Medulla oblongata (tissue), 1 donor: ENCODE measurements around the gene RHOV.

Experiments used
- DNase-seq: peaks from one replicate; pipeline ENCODE4 v3.0.0-alpha.2; 2015; ENCODE audit errors: extremely low spot score

RHOV gene

GRCh38 chr15:40873694-40874561 lies at the start of gene RHOV:
RHOV (minus strand) TSS chr15:40874234; CDS start chr15:40874139, 95 bp downstream.
- no peak for DNase-seq

GRCh38 chr15:40923551-40923950 lies 49.5 kb upstream of the RHOV start:
- DNase-seq = no peak

GRCh38 chr15:40922608-40923005 lies 48.6 kb upstream of the RHOV start:
- DNase-seq = no peak

GRCh38 chr15:40921949-40922607 lies 48.0 kb upstream of the RHOV start:
- DNase-seq = no peak

GRCh38 chr15:40918799-40919392 lies 44.9 kb upstream of the RHOV start:
- no peak for DNase-seq

GRCh38 chr15:40918146-40918798 lies 44.2 kb upstream of the RHOV start:
- no peak for DNase-seq

- no peak for DNase-seq
Measured at GRCh38 chr15:40917585-40917984, 43.6 kb upstream of the RHOV start.

- DNase-seq = no peak
Measured at GRCh38 chr15:40915679-40916078, 41.6 kb upstream of the RHOV start.

GRCh38 chr15:40915116-40915661 lies 41.2 kb upstream of the RHOV start:
- DNase-seq = no peak

- DNase-seq = no peak
Measured at GRCh38 chr15:40914486-40914885, 40.5 kb upstream of the RHOV start.

- DNase-seq = no peak
Measured at GRCh38 chr15:40914013-40914412, 40.0 kb upstream of the RHOV start.

GRCh38 chr15:40912478-40912877 lies 38.4 kb upstream of the RHOV start:
- DNase-seq = no peak

- no peak for DNase-seq
Measured at GRCh38 chr15:40911693-40912092, 37.7 kb upstream of the RHOV start.

GRCh38 chr15:40911141-40911540 lies 37.1 kb upstream of the RHOV start:
- no peak for DNase-seq

GRCh38 chr15:40909662-40910630 lies 35.9 kb upstream of the RHOV start:
- no peak for DNase-seq

- no peak for DNase-seq
Measured at GRCh38 chr15:40908095-40908494, 34.1 kb upstream of the RHOV start.

GRCh38 chr15:40906991-40907802 lies 33.2 kb upstream of the RHOV start:
- peak; percentile 64 for DNase-seq

- peak; percentile 77 for DNase-seq
Measured at GRCh38 chr15:40906091-40906990, 32.3 kb upstream of the RHOV start.
